K562 (cell line): Measurements from ENCODE around the gene WNK2. TPM values are rescaled to one million over a fixed set of nuclear protein-coding genes. Genes with fewer than 3 reads are reported as not detected.

Experiments
- ATAC-seq: fragments of 200-7000 bp; cut with Tn5 transposase; 3 replicates; pipeline ENCODE4 v1.9.1; 2020; ENCODE audit warnings: moderate library complexity
- BruUV-seq: library from RNA; stranded (reverse); fragments of 400-500 nt; replicated peaks from 2 replicates; lab custom pipeline; 2021; lab: Mats Ljungman, UMichigan
- CTCF ChIA-PET: fragments of 300-600 bp; formaldehyde crosslinking; extraction: SDS; loops from one replicate; lab custom pipeline; 2021; ENCODE audit warnings: low intra/inter-chr PET ratio; lab: Yijun Ruan, JAX
- POLR2A ChIA-PET: fragments of 300-600, 350-650 bp; sonication (Branson Sonifier 250); formaldehyde crosslinking; extraction: SDS; loops from one replicate; lab custom pipeline; 2021; ENCODE audit warnings: antibody characterized with exemption, inconsistent platforms; lab: Yijun Ruan, JAX
- DNase-seq, 4 experiments: peaks; one replicate each; pipeline versions ENCODE4 v3.0.0 to v3.0.0-alpha.2; 2011 to 2018; ENCODE audit warnings: low spot score in 3 of 4, mixed read lengths in 3 of 4; ENCODE audit errors: extremely low read depth in 1 of 4
- FAIRE-seq: peaks from 2 replicates; lab custom pipeline; 2011; peaks lifted over from hg19 to GRCh38; lab: Jason Lieb, UNC
- H2AFZ ChIP-seq: 2 replicates; pipeline ENCODE4 v1.6.0; 2011; ENCODE audit warnings: low read depth, low read length, control low read depth, inconsistent platforms
- H3K27ac ChIP-seq: fragments of 200-600 bp; 3 replicates; pipeline ENCODE4 v1.8.0; 2011; ENCODE audit warnings: low read depth, mild to moderate bottlenecking, control low read depth, inconsistent platforms, low read length, moderate library complexity, mixed read lengths; ENCODE audit errors: extremely low read depth
- H3K27me3 ChIP-seq, 2 experiments: fragments of 300-600 bp in 1 of 2; 2 replicates in 1 of 2; 3 replicates in 1 of 2; pipeline versions ENCODE4 v1.6.0 to v1.8.0; 2011; ENCODE audit warnings: inconsistent platforms in 2 of 2, low read length in 2 of 2, mild to moderate bottlenecking in 1 of 2, mixed read lengths in 1 of 2, moderate library complexity in 1 of 2; ENCODE audit not compliant: control insufficient read depth in 2 of 2, insufficient read depth in 2 of 2
- H3K36me3 ChIP-seq: fragments of 300-600 bp; 3 replicates; pipeline ENCODE4 v1.8.0; 2011; ENCODE audit warnings: mild to moderate bottlenecking, low read length, inconsistent platforms; ENCODE audit not compliant: control insufficient read depth, insufficient read depth
- H3K4me1 ChIP-seq, 2 experiments: fragments of 200-600 bp in 1 of 2; replicated peaks in 1 of 2; 2 replicates in 1 of 2; 3 replicates in 1 of 2; pipeline versions ENCODE4 v1.5.1 to v1.8.0; 2011; ENCODE audit warnings: inconsistent platforms in 2 of 2, low read length in 2 of 2, mild to moderate bottlenecking in 1 of 2, mixed read lengths in 1 of 2, moderate library complexity in 1 of 2; ENCODE audit not compliant: control insufficient read depth in 2 of 2, insufficient read depth in 2 of 2
- H3K4me2 ChIP-seq: 2 replicates; pipeline ENCODE4 v1.6.1; 2011; ENCODE audit warnings: low read length, control low read depth, inconsistent platforms, mixed read lengths; ENCODE audit not compliant: insufficient read depth
- H3K4me3 ChIP-seq: fragments of 200-600 bp; sonication (generic), shearing (Covaris generic); 2 replicates; pipeline ENCODE4 v1.5.1; 2016; ENCODE audit warnings: control low read depth, inconsistent platforms
- H3K79me2 ChIP-seq: fragments of 200-600 bp; 3 replicates; pipeline ENCODE4 v1.8.0; 2011; ENCODE audit warnings: low read length, inconsistent platforms; ENCODE audit not compliant: control insufficient read depth, insufficient read depth
- H3K9ac ChIP-seq, 2 experiments: 2 replicates each; pipeline versions ENCODE4 v1.6.0 to v1.6.1; 2011; ENCODE audit warnings: low read depth in 2 of 2, low read length in 2 of 2, control low read depth in 1 of 2, inconsistent platforms in 1 of 2, mild to moderate bottlenecking in 1 of 2, mixed read lengths in 1 of 2; ENCODE audit not compliant: insufficient read depth in 1 of 2
- H3K9me1 ChIP-seq: one replicate; pipeline ENCODE4 v1.6.0; 2011; ENCODE audit warnings: inconsistent platforms, mild to moderate bottlenecking, low read length, moderate library complexity; ENCODE audit not compliant: control insufficient read depth, insufficient read depth
- H3K9me3 ChIP-seq: replicated peaks from 2 replicates; pipeline ENCODE4 v1.5.1; 2011; ENCODE audit warnings: low read depth, low read length, inconsistent platforms; ENCODE audit not compliant: control insufficient read depth, insufficient read depth
- H4K20me1 ChIP-seq: replicated peaks from 2 replicates; pipeline ENCODE4 v1.6.1; 2011; ENCODE audit warnings: low read length, inconsistent platforms, mixed read lengths; ENCODE audit not compliant: control insufficient read depth, insufficient read depth
- CBFA2T3 ChIP-seq: fragments of 450-650 bp; IDR thresholded peaks from 2 replicates; pipeline ENCODE4 v1.6.1; 2017
- CREBBP ChIP-seq: IDR thresholded peaks from one replicate; pipeline ENCODE4 v1.6.1; 2012; ENCODE audit warnings: low read depth, mild to moderate bottlenecking, control low read depth, inconsistent platforms, low read length
- MYC ChIP-seq, 2 experiments: fragments of 250-450 bp in 1 of 2; sonication (Bioruptor Pico) in 1 of 2; IDR thresholded peaks; 2 replicates each; pipeline versions ENCODE4 v1.5.1 to v1.6.1; 2012 to 2021; ENCODE audit warnings: low read depth in 2 of 2, borderline replicate concordance in 1 of 2, improper control_type of control experiment in 1 of 2, low read length in 1 of 2, mild to moderate bottlenecking in 1 of 2, moderate library complexity in 1 of 2
- NFIC ChIP-seq: fragments of 450-650 bp; IDR thresholded peaks from 2 replicates; pipeline ENCODE4 v1.6.1; 2017; ENCODE audit warnings: mild to moderate bottlenecking, inconsistent platforms
- PRPF4 ChIP-seq: fragments of 200-400 bp; formaldehyde crosslinking; IDR thresholded peaks from one replicate; pipeline ENCODE4 v1.6.1; 2017; ENCODE audit warnings: low read length, low read depth, mild to moderate bottlenecking; ENCODE audit not compliant: insufficient read depth, poor library complexity, severe bottlenecking
- SIRT6 ChIP-seq: IDR thresholded peaks from one replicate; pipeline ENCODE4 v1.6.1; 2012; ENCODE audit warnings: low read depth, mild to moderate bottlenecking, control low read depth, inconsistent platforms, low read length, moderate library complexity
- TEAD2 ChIP-seq: fragments of 450-650 bp; IDR thresholded peaks from 2 replicates; pipeline ENCODE4 v1.6.1; 2016; ENCODE audit warnings: missing genetic modification characterization, control low read depth, missing compliant biosample characterization
- ZNF57 ChIP-seq: fragments of 450-650 bp; formaldehyde crosslinking; IDR thresholded peaks from 2 replicates; pipeline ENCODE4 v1.4.0; 2020; ENCODE audit warnings: mild to moderate bottlenecking, moderate library complexity
- WGBS: fragments of 100-300 bp; shearing (Covaris generic); methylation state at CpG from one replicate; pipeline ENCODE4 v1.1.6; 2016; ENCODE audit warnings: low coverage, mixed read lengths; ENCODE audit not compliant: insufficient coverage; ENCODE audit errors: missing lambda C conversion rate; 5-methylcytosine and 5-hydroxymethylcytosine counted together
- in situ Hi-C: fragments of 300-500 bp; cut with MboI; formaldehyde crosslinking; loops from 4 replicates; pipeline ENCODE4 v1.15.0; 2018; ENCODE audit warnings: inconsistent platforms, mixed read lengths
- intact Hi-C: fragments of 100-400 bp; cut with micrococcal nuclease; formaldehyde crosslinking; loops from 2 replicates; pipeline ENCODE4 v1.14.2; 2022
- polyA plus RNA-seq, 8 experiments: library from polyadenylated mRNA; depleted of rRNA in 4 of 8; stranded (reverse) in 5 of 8; unstranded in 3 of 8; fragments of >200 nt; fragmentation: Nextera tagmentation in 2 of 8; fragmentation: Illumina TruSeq in 1 of 8; extraction: Ambion mirVana in 2 of 8; extraction: Trizol in 1 of 8; gene quantifications; 2 replicates each; pipeline versions ENCODE4 v1.2.1 to v1.2.3, GENCODE V29; 2011 to 2014; ENCODE audit warnings: inconsistent platforms in 1 of 8, missing spikeins in 1 of 8
- total RNA-seq, 7 experiments: library from RNA; depleted of rRNA in 6 of 7; stranded (reverse); fragments of >200 nt in 6 of 7; fragmentation: Illumina TruSeq in 2 of 7; extraction: Trizol in 2 of 7; gene quantifications; 2 replicates each; pipeline versions ENCODE4 v1.2.1 to v1.2.3, GENCODE V29; 2011 to 2021; ENCODE audit warnings: low replicate concordance in 1 of 7

WNK2 gene
- total and polyA plus RNA-seq, 9 of the 15 experiments (the other 6 are each of a cell fraction or from before 2014, with no cell fraction given), result 0.36 to 3.3 (median 0.64) TPM; not detected in 2

DNA sequence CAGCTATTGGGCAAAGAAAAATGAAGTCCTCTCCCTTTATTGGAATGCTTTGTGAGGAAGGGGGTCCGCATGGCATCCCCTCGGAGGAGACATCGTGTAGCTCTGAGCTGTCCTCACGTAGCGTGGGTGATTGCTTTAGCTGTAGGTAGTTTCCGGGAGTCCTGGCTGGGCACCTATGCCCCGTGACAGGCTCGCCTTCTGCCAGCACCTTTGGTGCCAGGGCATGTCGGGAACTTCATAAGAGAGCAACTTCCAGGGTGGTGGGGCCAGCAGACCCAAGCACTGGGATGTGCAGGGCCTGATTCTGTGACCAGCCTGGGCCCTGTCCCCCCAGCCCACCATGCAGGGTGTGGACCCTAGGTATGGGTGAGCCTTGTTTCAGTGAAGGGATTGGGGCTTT is 64.0 kb downstream of the WNK2 start:
- intact Hi-C loops, result no loop called here
- Histone ChIP-seq H3K4me2 (no peak overlapping the region), H3K9ac (no peak overlapping the region), H3K9me3 (no peaks in the 10 kb centered on the region), H3K79me2 (no peaks in the 10 kb centered on the region), H3K4me3 (no peak overlapping the region), H4K20me1 (peaks cover 17% of the 10 kb centered on the region; the same call in 1 of the 2 replicates), H3K9me1 (no peaks in the 10 kb centered on the region), H2AFZ (no peak overlapping the region), H3K27ac (no peak overlapping the region), H3K27me3 (peaks cover 24 to 72% of the 10 kb centered on the region in 2 experiments; a peak in 4 of 5 replicates), H3K36me3 (no peaks in the 10 kb centered on the region), H3K4me1 (peaks cover 0 to 3% of the 10 kb centered on the region in 2 experiments; a peak in 1 of 5 replicates)
- no TSS peak for BruUV-seq
- ChIA-PET CTCF (no interaction called here), POLR2A (no interaction called here)
- FAIRE-seq, result no peak
- WGBS, result 11% methylated on average over 9 of the region's 9 CpGs
- ATAC-seq, result no peak
- no peak for DNase-seq
- TF ChIP-seq NFIC (no peak), PRPF4 (no peak), CREBBP (no peak), MYC (IDR thresholded peaks at IDR 0.05; ENCODE audit: low read depth, low read length) (no peak), MYC (CRISPR knock-in tag; IDR thresholded peaks at IDR 0.05; ENCODE audit: borderline replicate concordance, low read depth) (no peak), ZNF57 (no peak), TEAD2 (tag) (no peak), CBFA2T3 (no peak), SIRT6 (no peak)
- in situ Hi-C loops, result no loop called here
